Activated T-cell treated with anti-CD3 and anti-CD28 coated beads, Interleukin-2, amount 50 U/mL, for 4 hours (primary cell): ENCODE results near the gene CABP4. TPM values are rescaled to one million over a fixed set of nuclear protein-coding genes. Genes with fewer than 3 reads are reported as not detected.
A peak's percentile ranks its signal among the peaks of the same experiment; 100 is the strongest.
"Not testable (repeated sequence)": the region's sequence is repeated elsewhere in the genome, so short reads cannot be mapped to it uniquely, and the experiment has no call there.

Experiments
- ATAC-seq, 2 donors: fragments of 200-7000 bp; cut with Tn5 transposase; one replicate each; pipeline ENCODE4 v1.10.0; 2021
- DNase-seq: peaks from one replicate; pipeline ENCODE4 v3.0.0-alpha.2; 2020
- H3K27me3 Mint-ChIP-seq: one replicate; pipeline ENCODE4 v1.8.0; 2021; ENCODE audit warnings: low read depth, mixed read lengths
- H3K36me3 Mint-ChIP-seq: one replicate; pipeline ENCODE4 v1.8.0; 2022; ENCODE audit warnings: mixed read lengths; ENCODE audit not compliant: insufficient read depth
- H3K4me1 Mint-ChIP-seq: one replicate; pipeline ENCODE4 v1.8.0; 2021; ENCODE audit warnings: low read depth, mixed read lengths
- H3K4me3 Mint-ChIP-seq: one replicate; pipeline ENCODE4 v1.8.0; 2021; ENCODE audit warnings: mild to moderate bottlenecking, moderate library complexity, mixed read lengths
- H3K9me3 Mint-ChIP-seq: one replicate; pipeline ENCODE4 v1.8.0; 2021; ENCODE audit warnings: mixed read lengths
- total RNA-seq, 3 donors: library from RNA; stranded (reverse); gene quantifications; one replicate each; pipeline ENCODE4 v1.2.1, GENCODE V29; 2021

The CABP4 gene
- total RNA-seq, 3 donors from 2014 or later = 0.48 to 1.5 (median 1.1) TPM

DNA sequence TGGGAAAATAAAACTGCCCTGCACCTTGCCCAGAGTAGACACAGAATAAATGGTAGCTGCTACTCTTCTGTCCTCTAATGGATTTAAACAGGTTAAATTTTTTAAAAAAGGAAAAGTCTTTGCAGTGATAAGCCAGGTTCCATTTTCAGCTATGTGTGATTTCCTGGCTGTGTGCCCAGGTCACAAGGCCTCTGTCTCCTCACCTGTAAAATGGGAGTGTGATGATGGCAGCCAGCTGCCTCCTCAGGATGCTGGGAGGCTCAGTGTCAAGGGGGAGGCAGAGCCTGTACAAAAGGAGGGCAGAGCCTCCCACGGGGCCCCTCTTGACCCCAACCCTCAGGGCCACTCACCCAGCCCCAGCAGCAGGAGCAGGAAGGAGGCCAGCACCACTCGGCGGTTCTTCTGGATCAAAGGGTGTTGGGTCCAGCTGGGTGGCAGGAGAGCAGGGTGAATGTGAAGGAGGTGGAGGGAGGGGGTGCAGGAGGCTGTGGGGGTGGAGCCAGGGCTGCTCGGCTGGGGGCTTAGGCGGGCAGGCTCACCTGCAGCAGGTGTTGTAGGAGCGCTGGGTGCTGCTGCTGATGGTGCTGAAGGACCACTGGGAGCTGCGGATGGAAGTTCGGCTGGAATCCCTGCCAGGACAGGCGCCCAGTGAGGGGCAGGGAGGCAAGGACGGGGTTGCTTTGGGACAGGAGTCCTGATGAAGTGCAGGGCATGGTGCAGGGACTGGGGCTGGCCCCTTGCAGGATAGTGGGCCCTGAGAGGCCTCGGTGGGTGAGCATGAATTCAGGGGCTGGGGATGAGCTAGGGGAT, 12.0 kb downstream of the CABP4 start:
- H3K36me3 Mint-ChIP-seq = no peaks in the 10 kb centered on the region
- H3K4me3 Mint-ChIP-seq = peak overlapping the region; percentile 90
- ATAC-seq (no peak), DNase-seq (no peak)
- no peaks in the 10 kb centered on the region for H3K27me3 Mint-ChIP-seq
- H3K9me3 Mint-ChIP-seq = no peaks in the 10 kb centered on the region
- H3K4me1 Mint-ChIP-seq = peaks cover 30% of the 10 kb centered on the region

DNA sequence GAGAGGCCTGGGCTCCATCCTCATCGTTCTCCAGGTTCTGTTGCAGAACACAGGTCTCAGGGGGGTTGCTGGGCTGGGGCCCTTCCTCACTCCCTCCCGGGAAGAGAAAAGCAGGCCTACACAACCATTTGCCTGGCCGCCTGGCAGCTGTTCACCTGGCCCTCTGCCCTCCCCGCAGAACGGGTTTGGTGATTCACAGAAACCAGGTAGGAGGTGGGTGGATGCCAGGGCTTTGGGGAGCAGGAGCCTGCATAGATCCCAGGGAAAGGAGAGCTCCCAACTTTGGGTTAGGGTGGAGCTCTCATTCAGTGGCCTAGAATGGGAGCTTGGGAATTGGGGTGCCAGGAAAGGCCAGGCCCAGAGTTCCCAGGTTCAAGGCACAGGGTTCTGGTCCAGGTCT, 12.9 kb downstream of the CABP4 start:
- H3K4me1 Mint-ChIP-seq = peaks cover 30% of the 10 kb centered on the region
- no peaks in the 10 kb centered on the region for H3K27me3 Mint-ChIP-seq
- DNase-seq = no peak
- ATAC-seq = no peak
- peak overlapping the region; percentile 90 for H3K4me3 Mint-ChIP-seq
- no peaks in the 10 kb centered on the region for H3K9me3 Mint-ChIP-seq
- H3K36me3 Mint-ChIP-seq = no peaks in the 10 kb centered on the region

DNA sequence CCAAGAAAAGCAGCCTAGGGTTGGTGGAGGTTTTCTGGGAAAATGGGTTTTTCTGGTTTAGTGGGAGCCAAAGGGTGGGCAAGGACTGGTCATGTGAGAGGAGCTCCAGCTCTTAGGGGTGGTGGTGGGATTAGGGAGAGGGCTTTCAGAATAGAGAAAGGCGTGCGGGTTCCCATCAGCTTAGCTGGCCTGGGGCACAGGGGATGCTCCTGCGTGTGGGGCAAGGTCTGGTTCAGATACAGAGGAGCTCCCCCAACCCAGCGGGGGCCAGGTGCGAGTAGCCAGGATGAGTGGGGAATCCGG, 13.3 kb downstream of the CABP4 start:
- ATAC-seq = peak; percentile 12 to 13
- Mint-ChIP-seq H3K36me3 (no peaks in the 10 kb centered on the region), H3K9me3 (no peaks in the 10 kb centered on the region), H3K4me1 (peaks cover 30% of the 10 kb centered on the region), H3K4me3 (peak overlapping the region; percentile 90), H3K27me3 (no peaks in the 10 kb centered on the region)
- DNase-seq = no peak

DNA sequence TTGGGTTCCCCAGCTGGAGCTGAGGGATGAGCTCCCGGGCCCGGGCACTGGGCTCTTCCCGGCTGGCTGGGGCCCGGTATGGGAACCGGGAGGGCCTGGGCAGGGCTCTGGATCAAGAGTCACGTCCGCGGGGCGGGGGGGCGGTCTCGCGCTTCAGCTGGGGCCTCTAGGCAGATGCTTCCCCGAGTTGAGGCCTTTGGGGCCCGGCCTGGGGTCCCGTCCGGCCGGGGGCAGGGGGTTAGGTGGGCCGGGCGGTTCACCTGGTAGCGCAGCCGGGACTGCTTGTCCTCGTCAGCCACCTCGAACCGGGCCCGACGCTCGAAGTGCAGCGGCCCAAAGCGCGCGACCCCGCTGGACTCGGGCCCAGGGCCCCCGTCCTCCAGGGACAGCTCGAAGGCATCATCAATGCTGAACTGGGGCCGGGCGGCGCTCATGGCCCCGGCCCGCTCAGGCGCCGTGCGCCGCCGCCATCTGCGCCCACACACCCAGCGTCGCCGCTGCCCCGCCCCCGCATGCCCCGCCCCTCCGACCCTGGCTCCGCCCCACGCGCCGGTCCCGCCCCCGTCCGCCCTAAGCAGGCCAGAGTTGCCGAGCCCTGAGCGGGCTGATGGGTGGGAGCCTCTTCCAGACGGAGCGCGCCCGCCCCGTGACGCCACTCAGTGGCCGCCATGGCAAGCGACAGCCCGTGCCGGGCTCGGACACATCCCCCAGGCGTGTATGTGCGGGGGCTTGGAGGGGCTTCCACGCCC, 13.8 kb downstream of the CABP4 start, which contains the start of gene TMEM134:
Gene TMEM134 (minus strand): TSS at position 493 of the 749 bp plus-strand sequence. CDS start 59 bp downstream, at position 434.
- peak; percentile 83 to 85 for ATAC-seq
- Mint-ChIP-seq H3K27me3 (no peaks in the 10 kb centered on the region), H3K9me3 (no peaks in the 10 kb centered on the region), H3K36me3 (no peaks in the 10 kb centered on the region), H3K4me3 (peak within 1 kb of the TSS; percentile 90), H3K4me1 (peaks cover 30% of the 10 kb centered on the region)
- peak; percentile 91 for DNase-seq

DNA sequence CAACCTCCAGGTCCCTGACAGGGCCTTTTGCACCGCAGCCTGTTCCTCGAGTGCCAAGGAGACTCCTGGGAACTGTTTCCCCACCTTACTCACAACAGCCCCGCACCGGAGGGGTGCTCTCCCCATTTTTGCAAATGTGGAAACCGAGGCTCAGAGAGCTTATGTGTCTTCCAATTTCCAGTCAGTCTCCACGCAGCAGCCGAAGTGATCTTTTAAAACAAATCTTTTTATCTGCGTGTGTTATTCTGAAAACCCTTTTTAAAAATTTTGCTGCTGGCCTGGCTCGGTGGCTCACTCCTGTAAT, 14.3 kb downstream of the CABP4 start:
- ATAC-seq = no peak
- no peak for DNase-seq
- Mint-ChIP-seq H3K4me3 (peak overlapping the region; percentile 90), H3K4me1 (peaks cover 26% of the 10 kb centered on the region), H3K27me3 (no peaks in the 10 kb centered on the region), H3K36me3 (no peaks in the 10 kb centered on the region), H3K9me3 (no peaks in the 10 kb centered on the region)

DNA sequence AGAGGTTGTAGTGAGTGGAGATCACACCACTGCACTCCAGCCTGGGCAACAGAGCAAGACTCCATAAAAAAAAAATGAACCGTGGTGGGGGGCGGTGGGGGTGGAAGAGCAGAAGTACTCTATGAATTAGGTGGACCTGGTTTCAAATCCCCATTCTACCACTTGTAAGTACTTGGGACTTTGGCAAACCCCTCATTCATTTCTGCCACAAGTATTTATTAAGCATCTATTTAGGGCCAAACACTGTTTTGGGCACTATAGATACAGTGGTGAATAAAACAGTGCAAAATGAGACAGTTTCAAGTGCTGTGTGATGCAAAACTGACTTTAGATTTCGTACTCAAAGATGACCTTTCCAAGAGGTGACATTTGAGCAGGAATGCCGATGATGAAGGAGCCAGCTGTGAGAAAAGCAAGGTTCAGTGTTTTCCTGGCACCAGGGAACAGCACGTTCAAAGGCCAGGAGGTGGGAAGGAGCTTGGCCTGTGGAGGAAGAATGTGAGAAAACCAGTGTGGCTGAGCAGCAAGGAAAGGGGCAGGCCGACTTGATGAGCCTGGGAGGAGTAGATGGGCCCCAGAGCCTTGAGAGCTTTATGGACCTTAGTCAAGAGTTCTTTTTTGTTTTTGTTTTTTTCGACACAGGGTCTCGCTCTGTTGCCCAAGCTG, 15.3 kb downstream of the CABP4 start:
- DNase-seq (no peak), ATAC-seq (no peak)
- H3K9me3 Mint-ChIP-seq = no peaks in the 10 kb centered on the region
- no peak overlapping the region for H3K4me3 Mint-ChIP-seq
- H3K36me3 Mint-ChIP-seq = no peaks in the 10 kb centered on the region
- no peaks in the 10 kb centered on the region for H3K27me3 Mint-ChIP-seq
- H3K4me1 Mint-ChIP-seq = peaks cover 21% of the 10 kb centered on the region

DNA sequence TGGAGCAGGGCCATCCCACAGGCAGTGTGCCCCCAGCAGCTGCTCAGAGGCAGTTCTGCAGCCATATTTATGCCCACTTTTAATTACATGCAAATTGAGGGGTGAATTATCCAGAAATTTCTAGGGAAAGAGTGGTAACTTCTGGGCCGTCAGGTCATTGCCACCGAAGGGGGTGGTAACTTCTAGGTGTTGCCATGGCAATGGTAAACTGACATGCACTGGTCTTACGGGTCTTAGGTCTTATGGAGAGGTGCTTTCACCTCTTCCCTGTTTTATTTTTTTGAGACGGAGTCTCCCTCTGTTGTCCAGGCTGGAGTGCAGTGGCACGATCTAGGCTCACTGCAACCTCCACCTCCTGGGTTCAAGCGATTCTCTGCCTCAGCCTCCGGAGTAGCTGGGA, 17.7 kb downstream of the CABP4 start:
- Mint-ChIP-seq H3K4me3 (no peak overlapping the region), H3K4me1 (peaks cover 10% of the 10 kb centered on the region), H3K27me3 (no peaks in the 10 kb centered on the region), H3K9me3 (no peaks in the 10 kb centered on the region), H3K36me3 (no peaks in the 10 kb centered on the region)
- no peak for ATAC-seq
- DNase-seq = no peak

DNA sequence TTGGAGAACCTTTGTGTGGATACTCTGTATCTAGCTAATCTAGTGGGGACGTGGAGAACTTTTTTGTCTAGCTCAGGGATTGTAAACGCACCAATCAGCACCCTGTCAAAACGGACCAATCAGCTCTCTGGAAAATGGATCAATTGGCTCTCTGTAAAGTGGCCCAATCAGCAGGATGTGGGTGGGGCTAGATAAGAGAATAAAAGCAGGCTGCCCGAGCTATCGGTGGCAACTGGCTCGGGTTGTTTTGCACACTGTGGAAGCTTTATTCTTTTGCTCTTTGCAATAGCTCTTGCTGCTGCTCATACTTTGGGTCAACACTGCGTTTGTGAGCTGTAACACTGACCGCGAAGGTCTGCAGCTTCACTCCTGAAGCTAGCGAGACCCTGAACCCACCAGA, 21.5 kb downstream of the CABP4 start:
- not testable (repeated sequence) for H3K4me3 Mint-ChIP-seq, DNase-seq, H3K4me1 Mint-ChIP-seq, H3K36me3 Mint-ChIP-seq, H3K27me3 Mint-ChIP-seq, H3K9me3 Mint-ChIP-seq, ATAC-seq

DNA sequence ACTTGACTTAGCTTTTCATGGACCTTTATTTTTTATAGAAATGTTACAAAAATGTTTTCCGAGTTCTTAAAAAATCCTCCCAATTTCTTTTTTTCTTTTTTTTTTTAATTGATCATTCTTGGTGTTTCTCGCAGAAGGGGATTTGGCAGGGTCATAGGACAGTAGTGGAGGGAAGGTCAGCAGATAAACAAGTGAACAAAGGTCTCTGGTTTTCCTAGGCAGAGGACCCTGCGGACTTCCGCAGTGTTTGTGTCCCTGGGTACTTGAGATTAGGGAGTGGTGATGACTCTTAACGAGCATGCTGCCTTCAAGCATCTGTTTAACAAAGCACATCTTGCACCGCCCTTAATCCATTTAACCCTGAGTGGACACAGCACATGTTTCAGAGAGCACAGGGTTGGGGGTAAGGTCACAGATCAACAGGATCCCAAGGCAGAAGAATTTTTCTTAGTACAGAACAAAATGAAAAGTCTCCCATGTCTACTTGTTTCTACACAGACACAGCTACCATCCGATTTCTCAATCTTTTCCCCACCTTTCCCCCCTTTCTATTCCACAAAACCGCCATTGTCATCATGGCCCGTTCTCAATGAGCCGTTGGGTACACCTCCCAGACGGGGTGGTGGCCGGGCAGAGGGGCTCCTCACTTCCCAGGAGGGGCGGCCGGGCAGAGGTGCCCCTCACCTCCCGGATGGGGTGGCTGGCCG, 22.3 kb downstream of the CABP4 start:
- DNase-seq, H3K4me3 Mint-ChIP-seq, H3K27me3 Mint-ChIP-seq, ATAC-seq, H3K4me1 Mint-ChIP-seq, H3K9me3 Mint-ChIP-seq, H3K36me3 Mint-ChIP-seq: not testable (repeated sequence)

DNA sequence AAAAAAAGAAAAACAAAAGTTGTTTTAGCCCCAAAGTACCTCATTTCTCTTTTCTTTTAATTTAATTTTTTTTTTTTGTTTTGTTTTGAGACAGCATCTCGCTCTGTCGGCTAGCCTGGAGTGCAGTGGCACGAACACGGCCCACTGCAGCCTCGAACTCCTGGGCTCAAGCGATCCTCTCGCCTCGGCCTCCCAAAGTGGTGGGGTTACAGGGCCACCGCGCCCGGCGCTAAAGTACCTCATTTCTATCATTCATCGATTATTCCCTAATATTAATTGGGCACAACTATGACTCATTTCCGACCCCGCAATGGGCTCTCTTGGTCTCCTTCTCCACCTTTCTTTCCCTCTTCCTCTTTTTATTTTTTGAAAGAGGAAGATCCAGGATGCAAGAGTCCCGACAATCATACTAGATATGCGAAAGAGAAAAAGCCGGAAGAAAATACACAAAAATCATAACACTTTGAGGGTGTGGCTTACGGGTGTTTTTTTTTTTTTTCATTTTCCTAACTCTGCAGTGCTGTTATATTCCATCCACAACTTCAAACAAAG, 27.2 kb downstream of the CABP4 start:
- H3K36me3 Mint-ChIP-seq = peaks cover 9% of the 10 kb centered on the region
- DNase-seq (no peak), ATAC-seq (peak; percentile 0)
- no peaks in the 10 kb centered on the region for H3K27me3 Mint-ChIP-seq
- H3K4me3 Mint-ChIP-seq = peak overlapping the region; percentile 98
- H3K4me1 Mint-ChIP-seq = peaks cover 46% of the 10 kb centered on the region
- H3K9me3 Mint-ChIP-seq = no peaks in the 10 kb centered on the region

DNA sequence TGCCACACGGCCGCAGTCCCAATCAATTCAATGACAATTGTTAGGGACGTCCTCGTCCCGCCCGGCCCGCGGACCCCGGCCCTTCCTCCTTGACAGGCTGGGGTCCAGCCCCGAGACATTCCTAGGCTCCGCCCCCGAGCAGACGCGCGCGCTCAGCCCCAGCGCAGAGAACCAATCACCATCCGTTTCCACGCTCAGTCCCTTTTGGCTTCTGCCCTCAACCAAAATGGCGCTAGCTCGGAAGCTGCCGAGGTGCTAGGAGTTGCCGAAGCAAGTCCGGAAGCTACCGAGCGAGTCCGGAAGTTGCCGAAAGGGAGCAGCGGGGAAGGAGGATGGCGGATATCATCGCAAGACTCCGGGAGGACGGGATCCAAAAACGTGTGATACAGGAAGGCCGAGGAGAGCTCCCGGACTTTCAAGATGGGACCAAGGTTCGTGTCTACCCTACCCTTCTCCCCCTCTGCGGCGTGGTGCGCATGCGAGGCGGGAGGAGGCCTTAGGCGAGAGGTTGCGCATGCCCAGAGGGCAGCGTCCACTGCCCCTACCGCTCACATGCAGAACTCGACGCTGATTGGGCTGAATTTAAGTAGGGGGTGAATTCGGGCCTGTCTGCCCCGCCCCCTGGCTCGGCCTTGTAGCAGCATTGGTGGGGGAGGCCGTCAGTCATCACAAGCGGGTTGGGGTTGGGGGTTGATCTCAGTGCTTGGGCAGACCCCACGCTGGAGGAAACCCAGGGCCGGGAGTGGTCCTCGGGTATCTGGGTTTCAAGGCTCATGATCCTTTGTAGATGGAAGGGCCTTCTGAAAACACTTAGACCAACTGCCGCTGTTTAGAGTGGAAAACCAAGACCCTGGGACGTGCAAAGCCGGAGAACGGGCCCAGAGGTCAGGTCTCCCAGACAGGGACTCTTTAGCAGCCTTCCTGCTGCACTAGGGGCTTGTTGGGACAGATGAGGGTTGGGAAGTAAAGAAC, 28.0 kb downstream of the CABP4 start, which contains the start of gene AIP:
Gene AIP (plus strand): TSS at position 200 of the 972 bp plus-strand sequence. CDS start 133 bp downstream, at position 333.
- peak within 1 kb of the TSS; percentile 98 for H3K4me3 Mint-ChIP-seq

DNA sequence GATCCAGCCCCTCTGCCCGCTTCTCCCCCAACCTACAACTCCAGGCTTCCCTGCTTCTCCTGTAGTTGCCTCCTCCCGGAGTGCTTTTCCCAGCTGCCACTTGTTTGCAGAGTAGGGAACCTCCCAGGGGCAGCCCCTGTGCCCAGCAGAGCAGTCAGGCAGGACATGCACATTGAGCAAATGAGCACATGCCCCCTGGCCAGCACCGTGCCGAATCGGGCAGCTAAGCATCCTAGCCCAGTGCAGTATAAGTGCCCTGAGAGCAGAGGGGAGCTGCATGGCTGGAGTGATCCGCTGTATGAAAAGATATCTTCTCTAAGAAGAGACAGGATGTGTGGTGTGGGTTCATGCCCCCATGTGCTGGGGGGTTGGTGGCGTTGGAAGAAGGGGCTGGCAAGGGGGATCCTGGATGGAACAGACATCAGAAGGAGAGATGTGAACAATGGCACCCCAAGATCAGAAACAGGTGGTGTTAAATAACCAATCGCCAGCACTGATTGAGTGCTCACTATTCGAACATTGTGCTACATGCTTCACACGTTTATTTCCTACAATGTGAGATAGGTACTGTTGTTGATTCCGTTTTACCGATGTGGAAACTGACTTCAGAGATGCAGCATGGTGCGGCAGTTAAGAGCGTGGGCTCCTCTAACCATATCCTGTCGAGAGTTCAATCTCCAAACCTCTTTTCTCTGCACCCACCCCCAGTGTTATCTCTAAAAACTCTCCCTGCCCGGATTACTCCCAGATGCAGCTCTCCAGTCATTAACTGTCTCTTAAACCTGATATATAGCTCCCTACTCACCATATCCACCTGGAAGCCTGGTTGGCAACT, 28.9 kb downstream of the CABP4 start:
- H3K4me3 Mint-ChIP-seq = peak overlapping the region; percentile 98
- no peaks in the 10 kb centered on the region for H3K9me3 Mint-ChIP-seq
- peaks cover 15% of the 10 kb centered on the region for H3K36me3 Mint-ChIP-seq
- ATAC-seq (peak; percentile 25 to 30), DNase-seq (no peak)
- H3K4me1 Mint-ChIP-seq = peaks cover 62% of the 10 kb centered on the region
- no peaks in the 10 kb centered on the region for H3K27me3 Mint-ChIP-seq

More for the DNA sequence above, 28.0 kb downstream of the CABP4 start, which contains the start of gene AIP:
- peak; percentile 94 for DNase-seq
- H3K9me3 Mint-ChIP-seq = no peaks in the 10 kb centered on the region
- peak; percentile 79 to 87 for ATAC-seq
- peaks cover 54% of the 10 kb centered on the region for H3K4me1 Mint-ChIP-seq
- H3K36me3 Mint-ChIP-seq = peaks cover 15% of the 10 kb centered on the region
- H3K27me3 Mint-ChIP-seq = no peaks in the 10 kb centered on the region
